H1 (cell line): ENCODE results near the gene DTNB. TPM values are rescaled to one million over a fixed set of nuclear protein-coding genes. Genes with fewer than 3 reads are reported as not detected.
A peak's percentile ranks its signal among the peaks of the same experiment; 100 is the strongest.

Source experiments
- CTCF ChIA-PET: fragments of 300-600 bp; sonication (Branson Sonifier 250); formaldehyde crosslinking; loops from one replicate; lab custom pipeline; 2021; ENCODE audit not compliant: partially characterized antibody; lab: Charles Lee
- POLR2A ChIA-PET: fragments of 300-600 bp; sonication (Branson Sonifier 250); formaldehyde crosslinking; loops from one replicate; lab custom pipeline; 2021; ENCODE audit warnings: inconsistent platforms; ENCODE audit not compliant: partially characterized antibody; lab: Charles Lee
- DNase-seq, 2 experiments: peaks; one replicate each; pipeline versions ENCODE4 v3.0.0 to v3.0.0-alpha.2; 2010 to 2022; ENCODE audit warnings: low spot score in 2 of 2, low read depth in 1 of 2, mixed read lengths in 1 of 2
- FAIRE-seq: peaks from 2 replicates; lab custom pipeline; 2011; peaks lifted over from hg19 to GRCh38; lab: Jason Lieb, UNC
- H2AFZ ChIP-seq: 2 replicates; pipeline ENCODE4 v1.8.1; 2012; ENCODE audit warnings: low read length, inconsistent platforms
- H2AK5ac ChIP-seq: 2 replicates; pipeline ENCODE4 v1.6.1; 2013; ENCODE audit warnings: low read depth, low read length
- H2BK120ac ChIP-seq: replicated peaks from 2 replicates; pipeline ENCODE3; 2013; ENCODE audit warnings: low read depth, low read length, inconsistent platforms
- H2BK12ac ChIP-seq: 2 replicates; pipeline ENCODE4 v1.6.1; 2013; ENCODE audit warnings: low read depth, low read length
- H2BK15ac ChIP-seq: 2 replicates; pipeline ENCODE4 v1.6.1; 2013; ENCODE audit warnings: low read length
- H2BK20ac ChIP-seq: 2 replicates; pipeline ENCODE4 v1.6.1; 2013; ENCODE audit warnings: low read length
- H2BK5ac ChIP-seq: 2 replicates; pipeline ENCODE4 v1.6.1; 2013; ENCODE audit warnings: low read depth, low read length
- H3K14ac ChIP-seq: 2 replicates; pipeline ENCODE4 v1.6.1; 2013; ENCODE audit warnings: inconsistent platforms; ENCODE audit not compliant: insufficient read length
- H3K18ac ChIP-seq: 2 replicates; pipeline ENCODE4 v1.6.1; 2013; ENCODE audit warnings: low read length; ENCODE audit errors: extremely low read depth
- H3K23ac ChIP-seq: 2 replicates; pipeline ENCODE4 v1.6.1; 2013; ENCODE audit warnings: inconsistent platforms; ENCODE audit not compliant: insufficient read length
- H3K23me2 ChIP-seq: 2 replicates; pipeline ENCODE4 v1.6.1; 2013; ENCODE audit warnings: low read depth, low read length
- H3K27ac ChIP-seq: 2 replicates; pipeline ENCODE4 v1.6.1; 2011; ENCODE audit warnings: low read depth, low read length, inconsistent platforms
- H3K27me3 ChIP-seq, 4 experiments: replicated peaks in 1 of 4; 1 replicate in 1 of 4; 2 replicates in 3 of 4; pipeline versions ENCODE4 v1.6.1 to v1.8.1; 2011 to 2013; ENCODE audit warnings: low read length in 3 of 4, mild to moderate bottlenecking in 3 of 4, inconsistent platforms in 2 of 4, mixed read lengths in 2 of 4, moderate library complexity in 1 of 4; ENCODE audit not compliant: control insufficient read depth in 3 of 4, insufficient read depth in 3 of 4; ENCODE audit errors: extremely low read depth in 1 of 4
- H3K36me3 ChIP-seq, 4 experiments: 2 replicates each; pipeline versions ENCODE4 v1.6.1 to v1.8.1; 2011 to 2013; ENCODE audit warnings: mild to moderate bottlenecking in 4 of 4, low read length in 3 of 4, moderate library complexity in 2 of 4, control low read depth in 1 of 4, inconsistent platforms in 1 of 4; ENCODE audit not compliant: insufficient read depth in 4 of 4, control insufficient read depth in 2 of 4
- H3K4ac ChIP-seq: replicated peaks from 2 replicates; pipeline ENCODE3; 2013; ENCODE audit warnings: low read length, low read depth, mixed read lengths, inconsistent platforms; ENCODE audit not compliant: insufficient read length
- H3K4me1 ChIP-seq, 4 experiments: replicated peaks in 1 of 4; 1 replicate in 1 of 4; 2 replicates in 3 of 4; pipeline versions ENCODE4 v1.6.1 to v1.8.1; 2011 to 2013; ENCODE audit warnings: low read length in 3 of 4, inconsistent platforms in 2 of 4, mixed read lengths in 1 of 4; ENCODE audit not compliant: insufficient read depth in 4 of 4, control insufficient read depth in 3 of 4
- H3K4me2 ChIP-seq, 2 experiments: 2 replicates each; pipeline versions ENCODE4 v1.6.1 to v1.8.1; 2011 to 2013; ENCODE audit warnings: low read depth in 2 of 2, low read length in 2 of 2, control low read depth in 1 of 2, inconsistent platforms in 1 of 2, mild to moderate bottlenecking in 1 of 2; ENCODE audit not compliant: insufficient read depth in 1 of 2
- H3K4me3 ChIP-seq, 4 experiments: fragments of 200-600, 300-600 bp in 1 of 4; sonication (generic), shearing (Covaris generic), sonication (Bioruptor Twin) in 1 of 4; 2 replicates each; pipeline versions ENCODE4 v1.5.1 to v1.8.1; 2011 to 2016; ENCODE audit warnings: low read length in 4 of 4, low read depth in 3 of 4, control low read depth in 2 of 4, inconsistent platforms in 2 of 4, mild to moderate bottlenecking in 2 of 4, mixed read lengths in 1 of 4, moderate library complexity in 1 of 4; ENCODE audit not compliant: insufficient read depth in 2 of 4; ENCODE audit errors: extremely low read depth in 1 of 4
- H3K56ac ChIP-seq: replicated peaks from 2 replicates; pipeline ENCODE3; 2013; ENCODE audit warnings: low read depth, mild to moderate bottlenecking, mixed read lengths, low read length, inconsistent platforms; ENCODE audit not compliant: insufficient read length
- H3K79me1 ChIP-seq: 2 replicates; pipeline ENCODE4 v1.6.1; 2013; ENCODE audit warnings: low read depth, low read length, control low read depth
- H3K79me2 ChIP-seq, 2 experiments: 2 replicates each; pipeline versions ENCODE4 v1.6.1 to v1.8.1; 2012 to 2013; ENCODE audit warnings: low read length in 2 of 2, mild to moderate bottlenecking in 2 of 2, inconsistent platforms in 1 of 2; ENCODE audit not compliant: insufficient read depth in 2 of 2, control insufficient read depth in 1 of 2
- H3K9ac ChIP-seq, 4 experiments: replicated peaks in 1 of 4; 1 replicate in 1 of 4; 2 replicates in 3 of 4; pipeline versions ENCODE4 v1.6.1 to v1.8.1; 2011 to 2013; ENCODE audit warnings: low read depth in 3 of 4, low read length in 3 of 4, control low read depth in 2 of 4, mild to moderate bottlenecking in 2 of 4, moderate library complexity in 2 of 4, inconsistent platforms in 1 of 4; ENCODE audit errors: extremely low read depth in 1 of 4
- H3K9me3 ChIP-seq, 2 experiments: 2 replicates each; pipeline versions ENCODE4 v1.6.1 to v1.8.1; 2012 to 2013; ENCODE audit warnings: mild to moderate bottlenecking in 2 of 2, moderate library complexity in 2 of 2, control low read depth in 1 of 2, inconsistent platforms in 1 of 2, low read depth in 1 of 2, low read length in 1 of 2, mixed read lengths in 1 of 2; ENCODE audit not compliant: insufficient read depth in 2 of 2
- H4K20me1 ChIP-seq, 2 experiments: replicated peaks in 1 of 2; 2 replicates each; pipeline versions ENCODE3 to v1.8.1; 2011 to 2013; ENCODE audit warnings: inconsistent platforms in 2 of 2, low read length in 2 of 2, mild to moderate bottlenecking in 1 of 2; ENCODE audit not compliant: insufficient read depth in 2 of 2, control insufficient read depth in 1 of 2
- H4K5ac ChIP-seq: 2 replicates; pipeline ENCODE4 v1.6.1; 2013; ENCODE audit warnings: low read length, low read depth, mixed read lengths, inconsistent platforms; ENCODE audit not compliant: insufficient read length
- H4K8ac ChIP-seq: 2 replicates; pipeline ENCODE4 v1.8.0; 2013; ENCODE audit warnings: mild to moderate bottlenecking, moderate library complexity, low read length, inconsistent platforms; ENCODE audit not compliant: insufficient read depth; ENCODE audit errors: extremely low read depth
- H4K91ac ChIP-seq: replicated peaks from 2 replicates; pipeline ENCODE3; 2013; ENCODE audit warnings: low read length, mixed read lengths, inconsistent platforms; ENCODE audit not compliant: insufficient read length
- EP300 ChIP-seq, 2 experiments: IDR thresholded peaks; 1 replicate in 1 of 2; 2 replicates in 1 of 2; pipeline ENCODE4 v1.6.1; 2011 to 2012; ENCODE audit warnings: low read depth in 2 of 2, low read length in 2 of 2, mild to moderate bottlenecking in 2 of 2, borderline replicate concordance in 1 of 2, inconsistent platforms in 1 of 2, moderate library complexity in 1 of 2
- FOSL1 ChIP-seq: IDR thresholded peaks from 2 replicates; pipeline ENCODE4 v1.6.1; 2011; ENCODE audit warnings: mild to moderate bottlenecking, low read depth, low read length, moderate library complexity; ENCODE audit not compliant: insufficient read depth
- JUND ChIP-seq: IDR thresholded peaks from 2 replicates; pipeline ENCODE4 v1.6.1; 2011; ENCODE audit warnings: mild to moderate bottlenecking, improper control_type of control experiment, low read length
- TCF12 ChIP-seq: IDR thresholded peaks from 2 replicates; pipeline ENCODE4 v1.6.1; 2011; ENCODE audit warnings: low read depth, mild to moderate bottlenecking, low read length
- WGBS, 2 experiments: shearing (Covaris generic) in 1 of 2; methylation state at CpG; one replicate each; pipeline versions ENCODE4 v1.1.6 to v1.1.7; 2013 to 2015; ENCODE audit warnings: low lambda C conversion rate in 2 of 2, mixed read lengths in 2 of 2, inconsistent platforms in 1 of 2, low coverage in 1 of 2, missing lambda C conversion rate in 1 of 2; ENCODE audit not compliant: insufficient replicate concordance in 2 of 2, insufficient coverage in 1 of 2, insufficient read length in 1 of 2; ENCODE audit errors: extremely low coverage in 1 of 2, missing lambda C conversion rate in 1 of 2; 5-methylcytosine and 5-hydroxymethylcytosine counted together
- polyA plus RNA-seq, 7 experiments: library from polyadenylated mRNA; depleted of rRNA in 3 of 7; stranded (reverse) in 5 of 7; unstranded in 2 of 7; fragments of >200 nt in 5 of 7; fragments of 200-250 nt in 2 of 7; gene quantifications; 1 replicate in 5 of 7; 2 replicates in 1 of 7; 4 replicates in 1 of 7; pipeline versions ENCODE4 v1.2.1 to v1.2.3, GENCODE V29; 2011 to 2013; ENCODE audit warnings: missing spikeins in 2 of 7, mixed read lengths in 2 of 7
- total RNA-seq: library from RNA; stranded (reverse); fragmentation: NEBNext Ultra II Directional; extraction: Animal tissue kit (Norgen Biotek cat#: 25700); gene quantifications from 2 replicates; pipeline ENCODE4 v1.2.1, GENCODE V29; 2021

The DTNB gene
- total and polyA plus RNA-seq, 2 of the 8 experiments (the other 6 are each of a cell fraction or from before 2014, with no cell fraction given): 39.6 to 49.5 TPM

- no peak overlapping the region for H2AFZ ChIP-seq
Measured at GRCh38 chr2:25356088-25356487, 317.3 kb downstream of the DTNB start.

More at GRCh38 chr2:25356088-25356487, 317.3 kb downstream of the DTNB start:
- Histone ChIP-seq H3K9ac (no peak overlapping the region), H3K23ac (no peak overlapping the region), H3K27me3 (peaks cover 0 to 16% (median 7%) of the 10 kb centered on the region in 4 experiments; a peak in 6 of 7 replicates), H3K23me2 (no peaks in the 10 kb centered on the region), H3K36me3 (no peaks in the 10 kb centered on the region), H4K20me1 (peaks cover 0 to 1% of the 10 kb centered on the region in 2 experiments), H4K5ac (no peak overlapping the region), H2BK20ac (no peak overlapping the region), H4K8ac (peak overlapping the region; percentile 15; the same call in 1 of the 2 replicates), H3K79me2 (no peaks in the 10 kb centered on the region), H2BK12ac (no peak overlapping the region), H3K4ac (peak overlapping the region; percentile 10), H3K56ac (no peak overlapping the region), H3K4me1 (peaks cover 0 to 6% (median 5%) of the 10 kb centered on the region in 4 experiments; a peak in 6 of 7 replicates), H2AK5ac (no peak overlapping the region), H3K27ac (no peak overlapping the region), H4K91ac (no peak overlapping the region), H3K79me1 (no peaks in the 10 kb centered on the region), H3K14ac (no peak overlapping the region), H3K4me2 (no peak overlapping the region), H2BK5ac (no peak overlapping the region), H3K18ac (no peak overlapping the region), H3K9me3 (no peaks in the 10 kb centered on the region), H2BK120ac (no peak overlapping the region), H3K4me3 (no peak overlapping the region), H2BK15ac (peak overlapping the region; percentile 72; the same call in 1 of the 2 replicates)
- CTCF ChIA-PET: interaction anchor here (1.0 to 1.2 kb wide), 2 partner anchors 14 to 20 kb away, joined by 3 to 5 read pairs; partner anchors contain the start of gene DNMT3A
- POLR2A ChIA-PET: no interaction called here
- FAIRE-seq: no peak
- no peak for TF ChIP-seq FOSL1
- no peak for TF ChIP-seq JUND
- TF ChIP-seq TCF12: no peak
- TF ChIP-seq EP300 (IDR thresholded peaks at IDR 0.05; ENCODE audit: borderline replicate concordance in 1 of 2, low read depth in 2 of 2, low read length in 2 of 2): no peak
- 92% methylated on average over 4 of the region's 4 CpGs; no CpG with 5 or more reads in 1 of the 2 experiments for WGBS, 2 experiments
- DNase-seq: no peak
